ENCODE data around the gene ABR. TPM values are rescaled to one million over a fixed set of nuclear protein-coding genes. Genes with fewer than 3 reads are reported as not detected.
A peak's percentile ranks its signal among the peaks of the same experiment; 100 is the strongest.

The ABR gene
- total and polyA plus RNA-seq, 8 donors = 59.0 to 187 (median 80.5) TPM

GRCh38 chr17:1035546-1036170 lies 144.1 kb downstream of the ABR start:
- DNase-seq (no peak), ATAC-seq (no peak)
- Histone ChIP-seq H3K36me3 (peaks cover 0 to 47% of the 10 kb centered on the region in 2 donors), H3K27me3 (no peaks in the 10 kb centered on the region), H3K27ac (no peak overlapping the region), H3K4me3 (no peak overlapping the region), H3K4me1 (peaks cover 0 to 28% of the 10 kb centered on the region in 2 donors), H3K9me3 (no peaks in the 10 kb centered on the region)
- TF ChIP-seq CTCF (IDR thresholded peaks at IDR 0.05) = no peak
- intact Hi-C loops (cut with DNase I) = no loop called here

- Histone ChIP-seq H3K27me3 (no peaks in the 10 kb centered on the region), H3K4me3 (no peak overlapping the region), H3K4me1 (peaks cover 4 to 20% of the 10 kb centered on the region in 2 donors), H3K27ac (no peak overlapping the region), H3K9me3 (no peaks in the 10 kb centered on the region), H3K36me3 (peaks cover 0 to 57% of the 10 kb centered on the region in 2 donors)
- TF ChIP-seq CTCF (IDR thresholded peaks at IDR 0.05) = no peak
- no peak for ATAC-seq
- intact Hi-C loops (cut with DNase I) = no loop called here
- peak in 1 of 4 donors; percentile 54 for DNase-seq
These were observed 145.1 kb downstream of the ABR start for GRCh38 chr17:1034652-1035210.

- H3K4me1 ChIP-seq = peaks cover 4 to 11% of the 10 kb centered on the region in 2 donors
- ATAC-seq = no peak
- H3K27me3 ChIP-seq = no peaks in the 10 kb centered on the region
- no peak overlapping the region for H3K4me3 ChIP-seq
- no peaks in the 10 kb centered on the region for H3K9me3 ChIP-seq
- TF ChIP-seq CTCF (IDR thresholded peaks at IDR 0.05) = no peak
- DNase-seq = peak in 1 of 4 donors; percentile 73
- no peak overlapping the region for H3K27ac ChIP-seq
- H3K36me3 ChIP-seq = peaks cover 0 to 57% of the 10 kb centered on the region in 2 donors
- intact Hi-C loops (cut with DNase I) = no loop called here
These were observed 146.3 kb downstream of the ABR start for GRCh38 chr17:1033503-1033902.

- intact Hi-C loops (cut with DNase I) = no loop called here
- TF ChIP-seq CTCF (IDR thresholded peaks at IDR 0.05) = no peak
- DNase-seq (no peak), ATAC-seq (no peak)
- Histone ChIP-seq H3K27me3 (no peaks in the 10 kb centered on the region), H3K36me3 (peaks cover 0 to 58% of the 10 kb centered on the region in 2 donors), H3K4me1 (peaks cover 4 to 11% of the 10 kb centered on the region in 2 donors), H3K4me3 (no peak overlapping the region), H3K9me3 (no peaks in the 10 kb centered on the region), H3K27ac (no peak overlapping the region)
These were observed 147.4 kb downstream of the ABR start for GRCh38 chr17:1032391-1032790.

- no peak overlapping the region for H3K4me3 ChIP-seq
- TF ChIP-seq CTCF (IDR thresholded peaks at IDR 0.05) = no peak
- no peaks in the 10 kb centered on the region for H3K27me3 ChIP-seq
- intact Hi-C loops (cut with DNase I) = no loop called here
- DNase-seq = peak; percentile 59 to 81 (median 70)
- H3K36me3 ChIP-seq = peaks cover 0 to 62% of the 10 kb centered on the region in 2 donors
- H3K4me1 ChIP-seq = peaks cover 4 to 11% of the 10 kb centered on the region in 2 donors
- H3K9me3 ChIP-seq = no peaks in the 10 kb centered on the region
- ATAC-seq = peak; percentile 56
- H3K27ac ChIP-seq = no peak overlapping the region
These were observed 148.1 kb downstream of the ABR start for GRCh38 chr17:1031711-1032110.
